HEK293 (cell line): ENCODE results near the gene PFDN1.

ENCODE experiments used
- CTCF ChIA-PET: fragments of 350-600 bp; formaldehyde crosslinking; extraction: SDS; loops from one replicate; lab custom pipeline; 2021; ENCODE audit warnings: antibody characterized with exemption; lab: Yijun Ruan, JAX
- POLR2A ChIA-PET: fragments of 300-600 bp; formaldehyde crosslinking; extraction: SDS; loops from one replicate; lab custom pipeline; 2020; ENCODE audit warnings: antibody characterized with exemption, inconsistent platforms; lab: Yijun Ruan, JAX
- H3K27ac ChIP-seq: fragments of 200-500 bp; sonication (Bioruptor generic); 2 replicates; pipeline ENCODE4 v1.5.1; 2014; ENCODE audit warnings: low read depth, low read length, control low read depth, inconsistent platforms; ENCODE audit errors: extremely low read depth
- H3K36me3 ChIP-seq, 2 experiments: fragments of 200-500 bp in 1 of 2; sonication (Bioruptor generic) in 1 of 2; 1 replicate in 1 of 2; 2 replicates in 1 of 2; pipeline ENCODE4 v1.5.1; 2014 to 2017; ENCODE audit warnings: inconsistent platforms in 2 of 2, low read length in 2 of 2; ENCODE audit not compliant: control insufficient read depth in 2 of 2, insufficient read depth in 1 of 2
- H3K4me1 ChIP-seq: fragments of 200-500 bp; sonication (Bioruptor generic); 2 replicates; pipeline ENCODE4 v1.5.1; 2014; ENCODE audit warnings: mild to moderate bottlenecking, low read length, inconsistent platforms; ENCODE audit not compliant: control insufficient read depth, insufficient read depth
- H3K4me3 ChIP-seq: 2 replicates; pipeline ENCODE4 v1.5.1; 2011; ENCODE audit warnings: low read depth, mild to moderate bottlenecking, control low read depth, low read length, moderate library complexity
- H3K9me3 ChIP-seq: fragments of 200-500 bp; sonication (Bioruptor generic); 2 replicates; pipeline ENCODE4 v1.5.1; 2014; ENCODE audit warnings: low read depth, low read length, inconsistent platforms; ENCODE audit not compliant: control insufficient read depth, insufficient read depth
- HOXC10 ChIP-seq: sonication (generic); formaldehyde crosslinking; IDR thresholded peaks from 2 replicates; pipeline ENCODE4 v1.8.1; 2023; ENCODE audit warnings: mild to moderate bottlenecking, missing genetic modification reagents
- KLF8 ChIP-seq: fragments of 450-650 bp; formaldehyde crosslinking; IDR thresholded peaks from 2 replicates; pipeline ENCODE4 v1.5.1; 2016; ENCODE audit warnings: missing biosample characterization, missing genetic modification characterization
- SETDB1 ChIP-seq: IDR thresholded peaks from one replicate; pipeline ENCODE4 v1.6.1; 2017; ENCODE audit warnings: mild to moderate bottlenecking, low read length, moderate library complexity, mixed read lengths; ENCODE audit not compliant: insufficient read length
- ZEB2 ChIP-seq: fragments of 450-650 bp; formaldehyde crosslinking; IDR thresholded peaks from 2 replicates; pipeline ENCODE4 v1.5.1; 2016; ENCODE audit warnings: missing biosample characterization, missing genetic modification characterization
- ZFHX2 ChIP-seq: fragments of 450-650 bp; formaldehyde crosslinking; conservative IDR thresholded peaks from 2 replicates; pipeline ENCODE4 v1.5.1; 2016; ENCODE audit warnings: missing biosample characterization, missing genetic modification characterization
- ZFP3 ChIP-seq: fragments of 450-650 bp; formaldehyde crosslinking; IDR thresholded peaks from 2 replicates; pipeline ENCODE4 v1.5.1; 2016; ENCODE audit warnings: low read depth, missing biosample characterization, missing genetic modification characterization
- ZFP37 ChIP-seq: fragments of 450-650 bp; formaldehyde crosslinking; IDR thresholded peaks from 2 replicates; pipeline ENCODE4 v1.5.1; 2016; ENCODE audit warnings: missing biosample characterization, missing genetic modification characterization
- ZFP41 ChIP-seq: fragments of 450-650 bp; formaldehyde crosslinking; IDR thresholded peaks from 2 replicates; pipeline ENCODE4 v1.5.1; 2016; ENCODE audit warnings: missing biosample characterization, missing genetic modification characterization, borderline replicate concordance
- ZNF157 ChIP-seq: fragments of 450-650 bp; formaldehyde crosslinking; IDR thresholded peaks from 2 replicates; pipeline ENCODE4 v1.5.1; 2016; ENCODE audit warnings: missing biosample characterization, missing genetic modification characterization
- ZNF19 ChIP-seq: fragments of 450-650 bp; formaldehyde crosslinking; IDR thresholded peaks from 2 replicates; pipeline ENCODE4; 2016; ENCODE audit warnings: missing biosample characterization, missing genetic modification characterization, low read depth
- ZNF366 ChIP-seq: fragments of 450-650 bp; formaldehyde crosslinking; conservative IDR thresholded peaks from 2 replicates; pipeline ENCODE4 v1.5.1; 2016; ENCODE audit warnings: missing biosample characterization, missing genetic modification characterization
- ZNF433 ChIP-seq: fragments of 450-650 bp; formaldehyde crosslinking; IDR thresholded peaks from 2 replicates; pipeline ENCODE4 v1.5.1; 2016; ENCODE audit warnings: missing biosample characterization, missing genetic modification characterization, low read depth
- ZNF530 ChIP-seq: fragments of 450-650 bp; formaldehyde crosslinking; IDR thresholded peaks from 2 replicates; pipeline ENCODE4 v1.5.1; 2016; ENCODE audit warnings: low read depth, missing biosample characterization, missing genetic modification characterization
- ZNF558 ChIP-seq: fragments of 450-650 bp; formaldehyde crosslinking; IDR thresholded peaks from 2 replicates; pipeline ENCODE4 v1.5.1; 2016; ENCODE audit warnings: missing biosample characterization, missing genetic modification characterization
- ZNF596 ChIP-seq: fragments of 450-650 bp; IDR thresholded peaks from 2 replicates; pipeline ENCODE4 v1.5.0; 2018; ENCODE audit warnings: missing biosample characterization, mild to moderate bottlenecking, missing genetic modification characterization, moderate library complexity
- ZNF600 ChIP-seq: fragments of 450-650 bp; formaldehyde crosslinking; IDR thresholded peaks from 2 replicates; pipeline ENCODE4 v1.5.1; 2016; ENCODE audit warnings: missing biosample characterization, missing genetic modification characterization
- ZNF677 ChIP-seq: fragments of 450-650 bp; IDR thresholded peaks from 2 replicates; pipeline ENCODE4 v1.5.0; 2018; ENCODE audit warnings: missing biosample characterization, mild to moderate bottlenecking, missing genetic modification characterization, moderate library complexity
- ZNF701 ChIP-seq: fragments of 450-650 bp; formaldehyde crosslinking; IDR thresholded peaks from 2 replicates; pipeline ENCODE4 v1.5.1; 2016; ENCODE audit warnings: missing biosample characterization, missing genetic modification characterization
- ZNF768 ChIP-seq: fragments of 450-650 bp; formaldehyde crosslinking; IDR thresholded peaks from 2 replicates; pipeline ENCODE4 v1.5.1; 2018; ENCODE audit warnings: missing biosample characterization, mild to moderate bottlenecking, missing genetic modification characterization
- ZNF785 ChIP-seq: fragments of 450-650 bp; formaldehyde crosslinking; IDR thresholded peaks from 2 replicates; pipeline ENCODE4 v1.5.1; 2016; ENCODE audit warnings: missing biosample characterization, missing genetic modification characterization
- ZNF791 ChIP-seq: fragments of 450-650 bp; formaldehyde crosslinking; IDR thresholded peaks from 2 replicates; pipeline ENCODE4 v1.5.1; 2016; ENCODE audit warnings: missing biosample characterization, missing genetic modification characterization
- ZNF837 ChIP-seq: fragments of 450-650 bp; formaldehyde crosslinking; IDR thresholded peaks from 2 replicates; pipeline ENCODE4 v1.5.1; 2016; ENCODE audit warnings: missing biosample characterization, missing genetic modification characterization
- ZNF843 ChIP-seq: fragments of 450-650 bp; formaldehyde crosslinking; IDR thresholded peaks from 2 replicates; pipeline ENCODE4 v1.5.1; 2016; ENCODE audit warnings: missing biosample characterization, missing genetic modification characterization
- TF ChIP-seq, protein P1 (sequence below): fragments of 450-650 bp; IDR thresholded peaks from 2 replicates; pipeline ENCODE4 v1.5.1; 2018; ENCODE audit warnings: missing biosample characterization, missing genetic modification characterization
- TF ChIP-seq, protein P2 (sequence below): fragments of 450-650 bp; formaldehyde crosslinking; IDR thresholded peaks from 2 replicates; pipeline ENCODE4 v1.5.1; 2016; ENCODE audit warnings: missing biosample characterization, missing genetic modification characterization, borderline replicate concordance
- TF ChIP-seq, protein P3 (sequence below): fragments of 450-650 bp; formaldehyde crosslinking; IDR thresholded peaks from 2 replicates; pipeline ENCODE4 v1.5.0; 2017; ENCODE audit warnings: missing biosample characterization, missing genetic modification characterization, borderline replicate concordance
- TF ChIP-seq, protein P4 (sequence below): fragments of 450-650 bp; formaldehyde crosslinking; IDR thresholded peaks from 2 replicates; pipeline ENCODE4 v1.5.1; 2017; ENCODE audit warnings: missing biosample characterization, missing genetic modification characterization

The PFDN1 gene

DNA sequence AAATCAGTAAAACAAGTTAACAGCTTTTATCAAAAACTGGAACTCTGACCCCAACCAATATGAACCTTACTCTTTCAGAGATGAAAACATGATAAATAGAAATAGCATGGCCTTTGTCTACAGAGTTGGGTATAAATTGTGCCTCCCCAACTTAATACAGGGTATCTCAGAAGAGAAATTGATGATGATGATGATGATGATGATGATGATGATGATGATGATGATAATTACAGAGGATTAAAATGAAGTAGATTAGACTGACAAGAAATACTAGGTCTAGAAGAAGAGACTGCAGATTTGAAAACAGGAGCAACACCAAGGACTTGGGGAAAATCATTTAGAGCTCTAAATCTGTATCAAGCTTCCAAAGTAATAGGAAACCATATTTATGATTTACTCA is 27.1 kb downstream of the PFDN1 start:
- ChIA-PET CTCF (interaction anchor here (0.6 to 1.5 kb wide), 7 partner anchors 9 to 526 kb away, joined by 3 to 6 read pairs (median 5); partner anchors contain the start of gene PCDHA1), POLR2A (no interaction called here)
- H3K27ac ChIP-seq: no peak overlapping the region
- H3K4me1 ChIP-seq: no peaks in the 10 kb centered on the region
- H3K9me3 ChIP-seq: no peaks in the 10 kb centered on the region
- no peak overlapping the region for H3K4me3 ChIP-seq
- H3K36me3 ChIP-seq: peaks cover 7 to 12% of the 10 kb centered on the region in 2 experiments
- TF ChIP-seq ZNF791 (tag by site-specific recombination) (no peak), ZFHX2 (tag by site-specific recombination) (no peak), ZNF433 (tag by site-specific recombination) (no peak), ZNF366 (tag by site-specific recombination) (no peak), HOXC10 (CRISPR knock-in tag) (no peak), ZNF596 (tag by site-specific recombination) (no peak), ZNF701 (tag by site-specific recombination) (no peak), ZFP41 (no peak)
- TF ChIP-seq, protein P1, sequence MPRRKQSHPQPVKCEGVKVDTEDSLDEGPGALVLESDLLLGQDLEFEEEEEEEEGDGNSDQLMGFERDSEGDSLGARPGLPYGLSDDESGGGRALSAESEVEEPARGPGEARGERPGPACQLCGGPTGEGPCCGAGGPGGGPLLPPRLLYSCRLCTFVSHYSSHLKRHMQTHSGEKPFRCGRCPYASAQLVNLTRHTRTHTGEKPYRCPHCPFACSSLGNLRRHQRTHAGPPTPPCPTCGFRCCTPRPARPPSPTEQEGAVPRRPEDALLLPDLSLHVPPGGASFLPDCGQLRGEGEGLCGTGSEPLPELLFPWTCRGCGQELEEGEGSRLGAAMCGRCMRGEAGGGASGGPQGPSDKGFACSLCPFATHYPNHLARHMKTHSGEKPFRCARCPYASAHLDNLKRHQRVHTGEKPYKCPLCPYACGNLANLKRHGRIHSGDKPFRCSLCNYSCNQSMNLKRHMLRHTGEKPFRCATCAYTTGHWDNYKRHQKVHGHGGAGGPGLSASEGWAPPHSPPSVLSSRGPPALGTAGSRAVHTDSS (tag by site-specific recombination): peak; percentile 99

DNA sequence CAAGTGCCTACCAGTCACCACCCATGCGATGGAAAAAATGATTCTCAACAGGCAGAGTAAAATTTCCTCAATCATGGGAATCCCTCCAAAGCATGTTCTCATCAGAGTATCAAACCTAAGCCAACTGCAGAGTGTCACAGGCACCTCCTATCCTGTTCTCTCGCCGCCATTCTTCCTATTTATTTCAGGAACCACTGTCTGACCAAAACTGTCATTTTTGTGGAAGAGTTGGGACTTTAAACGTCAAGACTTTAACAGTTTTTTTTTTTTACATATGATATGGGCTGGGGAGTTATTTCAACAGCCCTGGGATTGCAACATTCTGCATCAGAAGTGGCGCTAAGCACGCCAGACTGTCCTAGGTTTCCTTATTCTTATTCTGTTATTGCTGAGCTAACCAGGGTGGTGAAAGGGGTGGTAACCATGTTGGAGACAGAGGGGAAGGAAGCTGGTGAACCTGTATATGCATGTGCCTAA is 29.5 kb downstream of the PFDN1 start:
- TF ChIP-seq KLF8 (tag by site-specific recombination) (no peak), ZNF843 (tag by site-specific recombination) (no peak), ZFP37 (tag by site-specific recombination) (no peak), ZNF157 (tag by site-specific recombination) (no peak), ZNF785 (tag by site-specific recombination) (no peak), ZNF791 (tag by site-specific recombination) (no peak), ZNF600 (no peak), ZNF530 (tag by site-specific recombination) (no peak), ZNF19 (no peak), ZNF677 (tag by site-specific recombination) (no peak), ZEB2 (tag by site-specific recombination) (no peak), ZNF837 (tag by site-specific recombination) (no peak), ZNF768 (no peak), ZFP3 (tag by site-specific recombination) (no peak), ZNF558 (no peak), SETDB1 (no peak)
- TF ChIP-seq, protein P2, sequence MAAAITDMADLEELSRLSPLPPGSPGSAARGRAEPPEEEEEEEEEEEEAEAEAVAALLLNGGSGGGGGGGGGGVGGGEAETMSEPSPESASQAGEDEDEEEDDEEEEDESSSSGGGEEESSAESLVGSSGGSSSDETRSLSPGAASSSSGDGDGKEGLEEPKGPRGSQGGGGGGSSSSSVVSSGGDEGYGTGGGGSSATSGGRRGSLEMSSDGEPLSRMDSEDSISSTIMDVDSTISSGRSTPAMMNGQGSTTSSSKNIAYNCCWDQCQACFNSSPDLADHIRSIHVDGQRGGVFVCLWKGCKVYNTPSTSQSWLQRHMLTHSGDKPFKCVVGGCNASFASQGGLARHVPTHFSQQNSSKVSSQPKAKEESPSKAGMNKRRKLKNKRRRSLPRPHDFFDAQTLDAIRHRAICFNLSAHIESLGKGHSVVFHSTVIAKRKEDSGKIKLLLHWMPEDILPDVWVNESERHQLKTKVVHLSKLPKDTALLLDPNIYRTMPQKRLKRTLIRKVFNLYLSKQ (tag by site-specific recombination): no peak
- TF ChIP-seq, protein P3, sequence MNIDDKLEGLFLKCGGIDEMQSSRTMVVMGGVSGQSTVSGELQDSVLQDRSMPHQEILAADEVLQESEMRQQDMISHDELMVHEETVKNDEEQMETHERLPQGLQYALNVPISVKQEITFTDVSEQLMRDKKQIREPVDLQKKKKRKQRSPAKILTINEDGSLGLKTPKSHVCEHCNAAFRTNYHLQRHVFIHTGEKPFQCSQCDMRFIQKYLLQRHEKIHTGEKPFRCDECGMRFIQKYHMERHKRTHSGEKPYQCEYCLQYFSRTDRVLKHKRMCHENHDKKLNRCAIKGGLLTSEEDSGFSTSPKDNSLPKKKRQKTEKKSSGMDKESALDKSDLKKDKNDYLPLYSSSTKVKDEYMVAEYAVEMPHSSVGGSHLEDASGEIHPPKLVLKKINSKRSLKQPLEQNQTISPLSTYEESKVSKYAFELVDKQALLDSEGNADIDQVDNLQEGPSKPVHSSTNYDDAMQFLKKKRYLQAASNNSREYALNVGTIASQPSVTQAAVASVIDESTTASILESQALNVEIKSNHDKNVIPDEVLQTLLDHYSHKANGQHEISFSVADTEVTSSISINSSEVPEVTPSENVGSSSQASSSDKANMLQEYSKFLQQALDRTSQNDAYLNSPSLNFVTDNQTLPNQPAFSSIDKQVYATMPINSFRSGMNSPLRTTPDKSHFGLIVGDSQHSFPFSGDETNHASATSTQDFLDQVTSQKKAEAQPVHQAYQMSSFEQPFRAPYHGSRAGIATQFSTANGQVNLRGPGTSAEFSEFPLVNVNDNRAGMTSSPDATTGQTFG (tag by site-specific recombination): no peak
- TF ChIP-seq, protein P4, sequence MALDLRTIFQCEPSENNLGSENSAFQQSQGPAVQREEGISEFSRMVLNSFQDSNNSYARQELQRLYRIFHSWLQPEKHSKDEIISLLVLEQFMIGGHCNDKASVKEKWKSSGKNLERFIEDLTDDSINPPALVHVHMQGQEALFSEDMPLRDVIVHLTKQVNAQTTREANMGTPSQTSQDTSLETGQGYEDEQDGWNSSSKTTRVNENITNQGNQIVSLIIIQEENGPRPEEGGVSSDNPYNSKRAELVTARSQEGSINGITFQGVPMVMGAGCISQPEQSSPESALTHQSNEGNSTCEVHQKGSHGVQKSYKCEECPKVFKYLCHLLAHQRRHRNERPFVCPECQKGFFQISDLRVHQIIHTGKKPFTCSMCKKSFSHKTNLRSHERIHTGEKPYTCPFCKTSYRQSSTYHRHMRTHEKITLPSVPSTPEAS (tag by site-specific recombination): no peak
- TF ChIP-seq, all 188 proteins: peak for 0
- Histone ChIP-seq H3K9me3 (no peaks in the 10 kb centered on the region), H3K36me3 (peaks cover 6 to 7% of the 10 kb centered on the region in 2 experiments; a peak in 2 of 3 replicates), H3K4me3 (no peak overlapping the region), H3K4me1 (no peaks in the 10 kb centered on the region), H3K27ac (no peak overlapping the region)
- ChIA-PET POLR2A (interaction anchor here (2.1 kb wide), 1 partner anchor 73 kb away, joined by 9 read pairs; the partner anchor contains the start of gene HBEGF), CTCF (interaction anchor here (0.7 to 2.6 kb wide), 5 partner anchors 9 to 85 kb away, joined by 3 to 11 read pairs (median 4); no protein-coding TSS in a partner anchor)
